ENCODE measurements around the gene TPRN. TPM values are rescaled to one million over a fixed set of nuclear protein-coding genes. Genes with fewer than 3 reads are reported as not detected.

TPRN gene
- total RNA-seq, 1 experiment from 2014 or later = 7.4 TPM

- no peak for DNase-seq (ENCODE audit: extremely low read depth, low read depth)
Measured at GRCh38 chr9:137163365-137163715, 37.2 kb downstream of the TPRN start.

GRCh38 chr9:137162505-137163364 is 37.8 kb downstream of the TPRN start:
- DNase-seq (ENCODE audit: extremely low read depth, low read depth) = no peak

DNA sequence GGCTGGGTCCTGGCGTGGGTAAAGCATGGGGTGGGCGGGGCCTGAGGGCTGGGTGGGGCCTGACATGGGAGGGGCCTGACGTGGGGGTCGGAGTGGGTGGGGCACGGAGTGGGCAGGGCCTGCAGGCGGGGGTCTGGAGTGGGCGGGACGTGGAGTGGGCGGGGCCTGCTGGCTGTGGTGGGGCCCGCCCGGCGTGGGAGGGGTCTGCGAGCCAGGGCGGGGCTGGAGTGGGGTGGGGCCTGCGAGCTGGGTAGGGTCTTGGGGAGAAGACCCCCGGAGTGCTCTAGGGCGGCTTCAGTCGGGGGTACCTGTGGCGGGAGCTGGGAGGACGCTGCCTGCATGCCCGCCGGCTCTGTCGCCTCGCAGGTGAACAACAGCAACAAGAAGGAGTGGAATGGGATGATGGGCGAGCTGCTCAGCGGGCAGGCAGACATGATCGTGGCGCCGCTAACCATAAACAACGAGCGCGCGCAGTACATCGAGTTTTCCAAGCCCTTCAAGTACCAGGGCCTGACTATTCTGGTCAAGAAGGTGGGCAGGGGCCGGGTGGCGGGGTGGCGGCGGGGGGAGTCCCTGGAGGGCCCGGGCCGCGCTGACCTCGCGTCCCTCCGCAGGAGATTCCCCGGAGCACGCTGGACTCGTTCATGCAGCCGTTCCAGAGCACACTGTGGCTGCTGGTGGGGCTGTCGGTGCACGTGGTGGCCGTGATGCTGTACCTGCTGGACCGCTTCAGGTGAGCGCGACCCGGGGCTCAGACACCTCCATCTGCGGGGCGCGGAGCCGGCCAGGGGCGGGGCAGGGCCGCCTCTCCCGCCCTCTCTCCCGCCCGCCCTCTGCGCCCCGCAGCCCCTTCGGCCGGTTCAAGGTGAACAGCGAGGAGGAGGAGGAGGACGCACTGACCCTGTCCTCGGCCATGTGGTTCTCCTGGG is 38.7 kb downstream of the TPRN start:
- DNase-seq (ENCODE audit: extremely low read depth, low read depth) = no peak

GRCh38 chr9:137160716-137161557 is 39.6 kb downstream of the TPRN start:
- DNase-seq (ENCODE audit: extremely low read depth, low read depth) = no peak

DNA sequence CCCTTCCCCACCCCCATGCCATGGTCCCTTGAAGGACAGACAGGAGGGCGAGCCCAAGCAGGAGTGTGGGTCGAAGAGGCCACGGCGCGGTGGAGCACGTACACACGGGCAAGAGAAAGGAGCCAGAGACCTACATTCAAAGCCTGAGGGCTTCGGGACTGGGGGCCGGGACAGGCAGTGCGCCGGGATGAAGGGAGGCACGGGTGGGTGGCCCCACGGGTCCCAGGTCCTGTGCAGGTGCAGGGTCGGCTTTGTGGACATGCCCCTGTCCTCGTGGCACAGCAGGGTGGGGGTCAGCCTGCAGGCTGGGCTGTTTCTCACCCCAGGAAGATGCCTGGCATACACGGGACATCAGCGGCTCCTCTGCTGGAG is 40.5 kb downstream of the TPRN start:
- no peak for DNase-seq (ENCODE audit: extremely low read depth, low read depth)

DNA sequence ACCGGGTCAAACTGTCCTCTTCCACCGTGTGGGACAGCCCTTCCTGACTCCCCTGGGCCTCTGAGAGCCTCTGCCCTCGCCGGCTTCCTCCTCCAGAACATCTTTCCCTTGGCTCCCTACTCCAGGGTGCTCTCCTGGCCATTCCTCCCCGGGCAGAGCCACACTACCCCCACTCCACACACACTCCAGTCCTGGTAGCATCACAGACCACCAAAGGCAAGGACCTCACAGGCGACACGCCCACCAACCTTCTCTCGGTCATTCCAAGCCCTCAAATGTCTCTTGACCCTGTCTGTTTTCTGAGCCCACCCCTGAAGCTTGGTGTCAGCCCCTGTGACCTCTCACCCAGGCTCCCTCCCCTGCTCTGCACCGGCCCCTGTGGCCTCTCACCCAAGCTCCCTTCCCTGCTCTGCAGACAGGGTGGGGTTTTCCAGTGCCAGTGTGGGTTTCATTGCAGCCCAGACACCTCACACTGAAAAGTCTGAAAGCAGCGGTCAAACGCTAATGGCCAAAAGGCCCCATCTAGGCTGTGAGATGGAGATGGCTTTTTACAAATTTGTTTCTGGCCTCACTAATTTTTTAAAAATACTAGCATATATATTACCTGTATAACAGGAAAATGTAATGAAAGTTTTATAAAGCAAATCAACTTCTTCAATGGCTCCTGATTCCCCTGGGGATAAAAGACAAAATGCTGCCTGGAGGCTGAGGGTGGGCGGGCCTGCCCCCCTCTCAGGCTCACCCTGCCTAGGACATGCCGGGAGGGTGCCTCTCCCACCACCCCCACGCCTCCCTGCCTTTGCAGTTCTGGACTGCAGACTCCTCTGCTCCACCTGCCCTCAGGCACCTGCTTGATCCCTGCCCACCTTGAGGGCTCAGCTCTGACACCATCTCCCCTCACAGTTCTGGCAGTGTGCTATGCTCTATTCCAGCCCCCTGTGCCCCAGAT is 41.2 kb downstream of the TPRN start:
- DNase-seq (ENCODE audit: extremely low read depth, low read depth) = no peak

- DNase-seq (ENCODE audit: extremely low read depth, low read depth) = no peak
Measured at GRCh38 chr9:137158625-137159024, 41.9 kb downstream of the TPRN start.

DNA sequence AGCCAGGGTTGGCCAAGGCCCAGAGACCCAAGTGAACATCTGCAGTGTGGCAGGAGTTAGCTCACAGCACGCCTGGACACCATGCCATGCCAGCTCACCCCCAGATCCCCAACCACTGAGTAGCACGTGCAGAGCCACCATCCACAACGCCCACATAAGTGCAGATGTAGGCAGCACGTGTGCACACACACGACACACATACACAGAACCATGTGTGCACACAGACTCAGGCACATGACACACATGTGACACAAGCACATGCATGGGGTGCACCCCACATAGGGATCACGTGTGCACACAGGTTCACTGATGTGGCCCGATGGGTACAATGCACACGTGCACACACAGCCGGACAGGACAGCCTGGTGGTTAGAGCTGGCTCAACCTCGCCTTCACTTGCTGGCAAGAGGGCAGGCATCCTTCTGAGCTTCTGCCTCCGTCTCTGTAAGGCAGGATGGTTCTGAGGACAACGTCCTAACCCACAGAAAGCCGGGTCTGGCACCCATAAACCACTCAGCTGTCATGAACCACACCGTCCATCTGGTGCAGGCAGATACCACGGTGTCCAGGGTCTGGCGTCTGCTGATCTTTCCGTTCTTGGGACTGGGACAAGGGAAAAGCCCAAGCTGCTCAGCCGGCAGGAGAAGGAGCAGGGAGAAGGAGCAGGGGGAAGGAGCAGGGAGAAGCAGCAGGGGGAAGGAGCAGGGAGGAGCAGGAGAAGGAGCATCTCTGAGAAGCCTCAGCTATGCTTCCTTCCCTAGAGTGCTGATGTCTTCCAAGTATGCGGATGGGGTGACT is 42.7 kb downstream of the TPRN start:
- no peak for DNase-seq (ENCODE audit: extremely low read depth, low read depth)

DNA sequence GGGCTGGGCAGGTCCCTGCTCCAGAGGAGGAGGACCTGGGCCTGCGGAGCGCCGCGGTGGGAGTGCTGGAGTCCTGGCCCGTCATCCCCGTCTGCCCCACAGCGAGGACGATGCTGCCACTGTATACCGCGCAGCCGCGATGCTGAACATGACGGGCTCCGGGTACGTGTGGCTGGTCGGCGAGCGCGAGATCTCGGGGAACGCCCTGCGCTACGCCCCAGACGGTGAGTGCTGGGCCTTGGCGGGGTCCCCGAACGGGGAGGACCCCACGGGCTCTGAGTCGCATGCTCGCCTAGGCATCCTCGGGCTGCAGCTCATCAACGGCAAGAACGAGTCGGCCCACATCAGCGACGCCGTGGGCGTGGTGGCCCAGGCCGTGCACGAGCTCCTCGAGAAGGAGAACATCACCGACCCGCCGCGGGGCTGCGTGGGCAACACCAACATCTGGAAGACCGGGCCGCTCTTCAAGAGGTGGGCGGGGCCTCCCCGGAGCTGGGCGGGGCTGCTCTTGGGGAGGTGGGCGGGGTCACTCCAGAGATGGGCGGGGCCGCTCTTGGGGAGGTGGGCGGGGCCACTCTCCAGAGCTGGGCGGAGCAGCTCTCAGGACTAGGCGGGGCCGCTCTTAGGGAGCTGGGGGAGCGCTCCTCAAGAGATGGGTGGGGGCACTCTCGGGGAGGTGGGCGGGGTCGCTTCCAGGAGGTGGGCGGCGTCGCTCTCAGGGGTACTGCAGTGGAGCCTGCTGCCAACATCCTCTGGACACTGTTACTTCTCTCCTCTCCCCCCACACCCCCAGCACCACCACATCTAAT is 43.8 kb downstream of the TPRN start:
- DNase-seq (ENCODE audit: extremely low read depth, low read depth) = no peak

- no peak for DNase-seq (ENCODE audit: extremely low read depth, low read depth)
Measured at GRCh38 chr9:137152844-137153405, 47.6 kb downstream of the TPRN start.

GRCh38 chr9:137150617-137151457 is 49.7 kb downstream of the TPRN start:
- peak; percentile 87 for DNase-seq (ENCODE audit: extremely low read depth, low read depth)

- DNase-seq (ENCODE audit: extremely low read depth, low read depth) = no peak
Measured at GRCh38 chr9:137149942-137150616, 50.5 kb downstream of the TPRN start.

DNA sequence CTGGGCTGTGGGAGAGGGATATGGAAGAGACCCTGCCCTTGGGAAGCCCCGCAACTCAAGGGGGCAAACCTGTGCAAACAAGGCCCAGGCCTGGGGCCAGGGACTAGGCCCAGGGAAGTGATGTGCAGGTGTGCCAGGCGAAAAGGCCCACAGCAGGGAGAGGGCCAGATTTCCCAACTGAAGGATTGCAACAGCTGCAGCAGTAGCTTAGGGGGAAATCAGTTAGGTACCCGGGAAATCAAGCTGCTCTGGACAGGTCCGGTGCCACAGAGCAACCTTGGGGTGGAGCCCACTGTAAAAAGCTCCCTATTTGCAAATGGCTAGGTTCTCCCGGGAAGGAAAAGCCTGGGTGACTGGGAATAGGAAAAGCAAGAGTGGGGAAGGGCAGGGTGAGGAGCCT is 51.2 kb downstream of the TPRN start:
- DNase-seq (ENCODE audit: extremely low read depth, low read depth) = no peak

DNA sequence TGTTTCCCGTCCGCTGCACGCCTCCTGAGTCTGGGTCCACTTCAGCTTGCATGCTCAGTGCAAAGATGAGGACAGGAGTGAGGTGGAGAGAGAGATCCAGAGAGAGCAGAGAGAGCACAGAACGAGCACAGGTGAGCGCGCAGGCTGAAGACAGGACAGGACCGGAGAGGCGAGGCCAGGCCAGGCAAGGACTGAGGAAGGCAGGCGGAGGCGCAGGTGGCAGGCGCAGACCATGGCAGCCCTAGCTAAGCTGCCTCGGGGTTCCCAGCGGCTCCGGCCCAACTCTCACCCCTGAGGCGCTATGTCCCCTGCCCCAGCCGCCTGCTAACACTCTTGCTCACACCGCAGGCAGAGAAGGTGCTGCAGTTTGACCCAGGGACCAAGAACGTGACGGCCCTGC is 51.9 kb downstream of the TPRN start:
- no peak for DNase-seq (ENCODE audit: extremely low read depth, low read depth)

GRCh38 chr9:137148242-137148641 is 52.3 kb downstream of the TPRN start:
- DNase-seq (ENCODE audit: extremely low read depth, low read depth) = no peak

GRCh38 chr9:137147793-137148160 is 52.8 kb downstream of the TPRN start:
- no peak for DNase-seq (ENCODE audit: extremely low read depth, low read depth)

All from NCI-H460 (cell line).